Brain pericyte (primary cell): ENCODE results near the gene PPP1R36.
"Not testable (repeated sequence)": the region's sequence is repeated elsewhere in the genome, so short reads cannot be mapped to it uniquely, and the experiment has no call there.

ENCODE experiments used
- DNase-seq: peaks from one replicate; pipeline ENCODE4 v3.0.0-alpha.2; 2012; ENCODE audit warnings: low read depth, low spot score

PPP1R36 gene

GRCh38 chr14:64520699-64521098 is 29.1 kb upstream of the PPP1R36 start:
- no peak for DNase-seq

GRCh38 chr14:64522591-64523355 is 27.0 kb upstream of the PPP1R36 start:
- no peak for DNase-seq

GRCh38 chr14:64525354-64525753 is 24.4 kb upstream of the PPP1R36 start:
- no peak for DNase-seq

- DNase-seq = no peak
Measured at GRCh38 chr14:64531567-64531966, 18.2 kb upstream of the PPP1R36 start.

- no peak for DNase-seq
Measured at GRCh38 chr14:64536488-64537245, 13.1 kb upstream of the PPP1R36 start.

GRCh38 chr14:64540208-64541202 is 9.3 kb upstream of the PPP1R36 start, which contains the start of gene HSPA2:
TSS of gene HSPA2 (plus strand) at chr14:64540741. CDS start at chr14:64540850, 109 bp downstream.
- peak; percentile 99 for DNase-seq

- DNase-seq = no peak
Measured at GRCh38 chr14:64541261-64541971, 8.3 kb upstream of the PPP1R36 start.

GRCh38 chr14:64541972-64542835 is 7.6 kb upstream of the PPP1R36 start:
- DNase-seq = no peak

GRCh38 chr14:64542836-64543201 is 6.9 kb upstream of the PPP1R36 start:
- no peak for DNase-seq

- no peak for DNase-seq
Measured at GRCh38 chr14:64544607-64545312, 5.0 kb upstream of the PPP1R36 start.

GRCh38 chr14:64549016-64549415 is 745 bp upstream of the PPP1R36 start:
- no peak for DNase-seq

- DNase-seq = no peak
Measured at GRCh38 chr14:64550621-64551333, 1.0 kb downstream of the PPP1R36 start.

- DNase-seq = no peak
Measured at GRCh38 chr14:64554556-64554955, 4.8 kb downstream of the PPP1R36 start.

- DNase-seq = no peak
Measured at GRCh38 chr14:64556526-64556925, 6.8 kb downstream of the PPP1R36 start.

- not testable (repeated sequence) for DNase-seq
Measured at GRCh38 chr14:64558216-64558615, 8.5 kb downstream of the PPP1R36 start.

- no peak for DNase-seq
Measured at GRCh38 chr14:64561631-64562030, 11.9 kb downstream of the PPP1R36 start.

- no peak for DNase-seq
Measured at GRCh38 chr14:64562436-64562835, 12.7 kb downstream of the PPP1R36 start.

GRCh38 chr14:64563696-64564095 is 13.9 kb downstream of the PPP1R36 start:
- no peak for DNase-seq

GRCh38 chr14:64566651-64567122 is 16.9 kb downstream of the PPP1R36 start:
- DNase-seq = no peak
